Progenitor cell of endocrine pancreas (in vitro differentiated cells): ENCODE measurements around the gene LCORL. TPM values are rescaled to one million over a fixed set of nuclear protein-coding genes. Genes with fewer than 3 reads are reported as not detected.

ENCODE experiments used
- DNase-seq: peaks from one replicate; pipeline ENCODE4 v3.0.0; 2021; ENCODE audit warnings: low spot score; ENCODE audit not compliant: unreplicated experiment
- H3K27ac Mint-ChIP-seq: 2 replicates; pipeline ENCODE4 v1.8.0; 2021; ENCODE audit warnings: mild to moderate bottlenecking, moderate library complexity, mixed read lengths
- H3K27me3 Mint-ChIP-seq: 2 replicates; pipeline ENCODE4 v1.8.0; 2021; ENCODE audit warnings: mixed read lengths
- H3K36me3 Mint-ChIP-seq: 2 replicates; pipeline ENCODE4 v1.8.0; 2022; ENCODE audit warnings: mixed read lengths; ENCODE audit not compliant: insufficient read depth
- H3K4me1 Mint-ChIP-seq: 2 replicates; pipeline ENCODE4 v1.8.0; 2021; ENCODE audit warnings: low read depth, mixed read lengths
- H3K4me3 Mint-ChIP-seq: 2 replicates; pipeline ENCODE4 v1.8.0; 2021; ENCODE audit warnings: low read depth, mild to moderate bottlenecking, moderate library complexity, mixed read lengths
- H3K9me3 Mint-ChIP-seq: 2 replicates; pipeline ENCODE4 v1.8.0; 2021; ENCODE audit warnings: low read depth, mixed read lengths
- CTCF ChIP-seq: fragments of 200-600 bp; sonication (generic); IDR thresholded peaks from one replicate; pipeline ENCODE4 v1.5.0; 2021; ENCODE audit warnings: antibody characterized with exemption, mild to moderate bottlenecking; ENCODE audit not compliant: unreplicated experiment
- total RNA-seq: library from RNA; stranded (reverse); gene quantifications from 2 replicates; pipeline ENCODE4 v1.2.1, GENCODE V29; 2021

The LCORL gene
- total RNA-seq, 1 donor from 2014 or later = 22.3 TPM

- Mint-ChIP-seq H3K27ac (no peak overlapping the region), H3K4me1 (peaks cover 17% of the 10 kb centered on the region), H3K36me3 (peaks cover 29% of the 10 kb centered on the region), H3K4me3 (no peak overlapping the region), H3K9me3 (peaks cover 2% of the 10 kb centered on the region), H3K27me3 (no peaks in the 10 kb centered on the region)
- TF ChIP-seq CTCF = no peak
- no peak for DNase-seq
Measured at GRCh38 chr4:17920681-17921080, 100.9 kb downstream of the LCORL start.

GRCh38 chr4:17915439-17915838 lies 106.1 kb downstream of the LCORL start:
- TF ChIP-seq CTCF = no peak
- Mint-ChIP-seq H3K36me3 (peaks cover 28% of the 10 kb centered on the region), H3K4me1 (peaks cover 10% of the 10 kb centered on the region), H3K27ac (no peak overlapping the region), H3K9me3 (peaks cover 2% of the 10 kb centered on the region), H3K27me3 (no peaks in the 10 kb centered on the region), H3K4me3 (no peak overlapping the region)
- DNase-seq = no peak

- Mint-ChIP-seq H3K4me3 (no peak overlapping the region), H3K36me3 (peaks cover 26% of the 10 kb centered on the region), H3K27ac (peak overlapping the region; percentile 16), H3K9me3 (peaks cover 2% of the 10 kb centered on the region), H3K4me1 (no peaks in the 10 kb centered on the region), H3K27me3 (no peaks in the 10 kb centered on the region)
- no peak for TF ChIP-seq CTCF
- no peak for DNase-seq
Measured at GRCh38 chr4:17912011-17912410, 109.5 kb downstream of the LCORL start.

- Mint-ChIP-seq H3K4me1 (no peaks in the 10 kb centered on the region), H3K27me3 (no peaks in the 10 kb centered on the region), H3K4me3 (no peak overlapping the region), H3K27ac (no peak overlapping the region), H3K36me3 (peaks cover 26% of the 10 kb centered on the region), H3K9me3 (peaks cover 2% of the 10 kb centered on the region)
- TF ChIP-seq CTCF = no peak
- no peak for DNase-seq
Measured at GRCh38 chr4:17911608-17912007, 109.9 kb downstream of the LCORL start.

- peaks cover 3% of the 10 kb centered on the region for H3K9me3 Mint-ChIP-seq
- H3K4me1 Mint-ChIP-seq = no peaks in the 10 kb centered on the region
- H3K27ac Mint-ChIP-seq = no peak overlapping the region
- H3K4me3 Mint-ChIP-seq = no peak overlapping the region
- H3K36me3 Mint-ChIP-seq = peaks cover 9% of the 10 kb centered on the region
- no peak for TF ChIP-seq CTCF
- H3K27me3 Mint-ChIP-seq = no peaks in the 10 kb centered on the region
- no peak for DNase-seq
Measured at GRCh38 chr4:17898553-17899055, 123.0 kb downstream of the LCORL start.
